Measurements from ENCODE around the gene TRMT61A.
A peak's percentile ranks its signal among the peaks of the same experiment; 100 is the strongest.

Gene TRMT61A

DNA sequence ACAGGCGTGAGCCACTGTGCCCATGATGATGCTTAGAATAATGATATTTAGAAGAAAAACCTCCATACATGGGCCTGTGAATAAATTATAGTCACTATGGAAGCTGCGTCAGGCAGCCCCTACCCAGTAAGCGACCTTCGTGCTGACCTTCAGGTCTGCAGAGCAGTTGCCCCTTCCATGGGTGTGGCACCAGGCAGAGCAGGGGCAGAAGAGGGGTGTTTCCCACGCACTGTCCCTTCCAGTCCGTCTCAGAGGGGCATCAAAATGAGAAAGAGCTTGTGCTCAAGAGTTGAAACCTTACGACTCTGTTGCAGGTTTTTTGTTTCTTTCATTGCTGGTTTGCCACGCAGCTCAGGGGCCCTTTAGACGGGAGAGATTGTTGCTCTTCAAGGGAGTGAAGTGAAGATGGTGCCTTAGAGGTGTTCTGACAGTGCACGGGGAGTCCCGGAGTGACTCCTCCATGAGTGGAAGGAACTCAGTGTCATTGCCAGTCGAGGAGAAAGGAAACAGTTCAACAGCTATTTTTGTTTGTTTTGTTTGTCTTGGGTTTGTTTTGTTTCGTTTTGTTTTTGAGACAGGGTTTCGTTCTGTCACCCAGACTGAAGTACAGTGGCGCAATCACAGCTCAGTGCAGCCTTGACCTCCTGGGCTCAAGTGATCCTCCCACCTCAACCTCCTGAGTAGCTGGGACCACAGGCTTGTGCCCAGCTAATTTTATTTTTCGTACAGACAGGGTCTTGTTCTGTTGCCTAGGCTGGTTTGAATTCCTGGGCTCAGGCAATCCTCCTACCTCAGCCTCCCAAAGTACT lies 20.3 kb upstream of the TRMT61A start:
- no peak overlapping the region for H3K27ac ChIP-seq
- TF ChIP-seq, protein P1, sequence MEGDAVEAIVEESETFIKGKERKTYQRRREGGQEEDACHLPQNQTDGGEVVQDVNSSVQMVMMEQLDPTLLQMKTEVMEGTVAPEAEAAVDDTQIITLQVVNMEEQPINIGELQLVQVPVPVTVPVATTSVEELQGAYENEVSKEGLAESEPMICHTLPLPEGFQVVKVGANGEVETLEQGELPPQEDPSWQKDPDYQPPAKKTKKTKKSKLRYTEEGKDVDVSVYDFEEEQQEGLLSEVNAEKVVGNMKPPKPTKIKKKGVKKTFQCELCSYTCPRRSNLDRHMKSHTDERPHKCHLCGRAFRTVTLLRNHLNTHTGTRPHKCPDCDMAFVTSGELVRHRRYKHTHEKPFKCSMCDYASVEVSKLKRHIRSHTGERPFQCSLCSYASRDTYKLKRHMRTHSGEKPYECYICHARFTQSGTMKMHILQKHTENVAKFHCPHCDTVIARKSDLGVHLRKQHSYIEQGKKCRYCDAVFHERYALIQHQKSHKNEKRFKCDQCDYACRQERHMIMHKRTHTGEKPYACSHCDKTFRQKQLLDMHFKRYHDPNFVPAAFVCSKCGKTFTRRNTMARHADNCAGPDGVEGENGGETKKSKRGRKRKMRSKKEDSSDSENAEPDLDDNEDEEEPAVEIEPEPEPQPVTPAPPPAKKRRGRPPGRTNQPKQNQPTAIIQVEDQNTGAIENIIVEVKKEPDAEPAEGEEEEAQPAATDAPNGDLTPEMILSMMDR (IDR thresholded peaks at IDR 0.05) = no peak
- no peak for TF ChIP-seq ZFX (IDR thresholded peaks at IDR 0.05; ENCODE audit: borderline replicate concordance)

- H3K27ac ChIP-seq = no peak overlapping the region
- TF ChIP-seq, protein P1 (IDR thresholded peaks at IDR 0.05) = no peak
- no peak for TF ChIP-seq ZFX (IDR thresholded peaks at IDR 0.05; ENCODE audit: borderline replicate concordance)
Observed at GRCh38 chr14:103509864-103510723, 18.9 kb upstream of the TRMT61A start.

- TF ChIP-seq, protein P1 (IDR thresholded peaks at IDR 0.05) = no peak
- no peak for TF ChIP-seq ZFX (IDR thresholded peaks at IDR 0.05; ENCODE audit: borderline replicate concordance)
- H3K27ac ChIP-seq = no peak overlapping the region
Observed at GRCh38 chr14:103510724-103511693, 18.0 kb upstream of the TRMT61A start.

DNA sequence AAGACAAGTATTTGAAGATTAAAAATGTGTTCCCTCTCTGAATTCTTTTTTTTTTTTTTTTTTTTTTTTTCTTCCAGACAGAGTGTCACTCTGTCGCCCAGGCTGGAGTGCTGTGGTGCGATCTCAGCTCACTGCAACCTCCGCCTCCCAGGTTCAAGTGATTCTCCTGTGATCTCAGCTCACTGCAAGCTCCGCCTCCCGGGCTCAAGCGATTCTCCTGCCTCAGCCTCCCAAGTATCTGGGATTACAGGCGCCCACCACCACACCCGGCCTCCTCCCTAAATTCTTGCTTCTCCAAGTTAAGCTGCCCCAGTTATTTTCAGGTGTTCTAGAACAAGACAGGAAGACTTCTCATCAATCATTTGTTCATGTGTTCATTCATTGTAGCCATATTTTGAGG lies 16.8 kb upstream of the TRMT61A start:
- H3K27ac ChIP-seq = peak overlapping the region; percentile 91

- TF ChIP-seq, protein P1 (IDR thresholded peaks at IDR 0.05) = peak; percentile 20; the same call in 1 of the 2 replicates
- no peak for TF ChIP-seq ZFX (IDR thresholded peaks at IDR 0.05; ENCODE audit: borderline replicate concordance)
- H3K27ac ChIP-seq = peak overlapping the region; percentile 91
Observed at GRCh38 chr14:103512701-103513611, 16.0 kb upstream of the TRMT61A start.

GRCh38 chr14:103514596-103515421 lies 14.2 kb upstream of the TRMT61A start:
- no peak overlapping the region; the same call in 1 of the 2 replicates for H3K27ac ChIP-seq
- TF ChIP-seq, protein P1 (IDR thresholded peaks at IDR 0.05) = no peak
- TF ChIP-seq ZFX (IDR thresholded peaks at IDR 0.05; ENCODE audit: borderline replicate concordance) = no peak
